ENCODE measurements around the gene AOPEP.

AOPEP gene

DNA sequence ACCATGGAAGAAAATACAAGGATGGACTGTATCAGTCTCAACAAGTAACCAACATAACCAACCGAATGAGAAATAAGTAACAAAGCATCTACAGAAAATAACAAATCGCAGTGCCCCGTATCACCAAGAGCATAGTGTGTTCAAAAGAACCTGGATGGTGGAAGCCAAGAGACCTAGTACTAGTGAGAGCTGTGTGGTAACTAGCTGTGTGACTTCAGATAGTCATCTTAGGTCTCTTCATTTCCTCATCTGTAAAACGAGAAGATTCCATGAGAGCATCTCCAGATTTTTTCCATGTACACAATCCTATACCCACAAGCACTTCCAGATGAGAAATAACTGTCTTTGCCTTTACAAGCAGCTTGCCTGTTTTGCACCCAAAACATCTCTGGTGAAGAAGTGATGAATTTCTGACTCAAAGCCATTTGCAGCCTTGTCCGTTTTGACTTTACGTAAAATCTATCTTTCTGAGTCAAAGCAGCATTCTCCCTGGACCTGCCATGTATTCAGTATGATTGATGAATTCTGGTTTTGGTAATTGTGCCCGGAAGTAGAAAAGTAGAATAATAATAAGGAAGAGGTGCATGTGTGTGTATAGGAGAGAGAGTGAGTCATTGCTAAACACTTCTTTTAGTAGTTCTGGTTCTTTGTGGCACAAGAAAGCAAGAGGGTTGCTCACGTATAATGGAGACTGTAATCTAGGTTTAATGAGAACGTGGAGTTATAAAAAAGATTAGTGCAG lies 41.0 kb downstream of the AOPEP start:
- DNase-seq = no peak

GRCh38 chr9:94768766-94769165 lies 42.3 kb downstream of the AOPEP start:
- no peak for DNase-seq

- no peak for DNase-seq
Observed at GRCh38 chr9:94770334-94770733, 43.8 kb downstream of the AOPEP start.

- no peak for DNase-seq
Observed at GRCh38 chr9:94771096-94771495, 44.6 kb downstream of the AOPEP start.

- peak; percentile 66 for DNase-seq
Observed at GRCh38 chr9:94772144-94772543, 45.6 kb downstream of the AOPEP start.

DNA sequence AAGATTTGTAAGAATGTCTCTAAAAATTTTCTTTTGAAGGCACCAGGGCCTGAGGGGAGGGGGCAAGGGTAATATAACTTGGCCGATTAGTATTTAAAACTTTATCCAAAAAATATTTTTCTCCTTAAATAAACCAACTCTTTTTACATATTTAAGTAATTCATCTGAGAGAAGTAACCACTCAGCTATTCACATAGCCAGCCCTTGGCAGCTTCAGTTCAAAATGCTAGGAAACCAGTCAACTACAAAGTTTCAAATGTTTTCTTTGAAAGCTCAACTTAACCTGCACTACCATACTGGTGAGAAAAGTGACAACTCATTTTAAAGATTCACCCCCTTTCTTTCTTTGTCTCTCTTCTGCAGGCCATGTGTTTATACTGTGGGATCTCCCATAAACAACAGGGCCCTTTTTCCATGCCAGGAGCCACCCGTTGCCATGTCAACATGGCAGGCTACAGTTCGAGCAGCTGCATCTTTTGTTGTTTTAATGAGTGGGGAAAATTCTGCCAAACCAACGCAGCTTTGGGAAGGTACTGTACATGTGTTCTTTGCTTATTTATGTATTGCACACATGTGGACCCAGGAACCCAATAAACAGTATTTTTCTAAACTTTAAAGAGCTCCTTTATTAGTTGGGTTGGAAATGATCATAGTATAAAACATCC lies 46.3 kb downstream of the AOPEP start:
- no peak for DNase-seq

DNA sequence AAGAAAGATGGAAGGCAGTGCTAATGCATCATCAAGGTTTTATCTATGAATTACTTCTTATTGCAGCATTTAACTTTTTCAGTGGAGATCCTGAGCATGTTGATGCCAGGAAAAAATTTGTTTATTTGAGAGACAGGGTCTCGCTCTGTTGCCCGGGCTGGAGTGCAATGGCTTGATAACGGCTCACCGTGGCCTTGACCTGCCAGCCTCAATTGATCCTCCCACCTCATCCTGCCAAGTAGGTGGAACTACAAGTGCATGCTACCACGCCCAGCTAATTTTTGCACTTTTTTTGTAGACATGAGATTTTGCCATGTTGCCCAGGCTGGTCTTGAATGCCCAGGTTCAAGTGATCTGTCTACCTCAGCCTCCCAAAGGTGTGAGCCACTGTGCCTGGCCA lies 47.2 kb downstream of the AOPEP start:
- peak; percentile 14 for DNase-seq

- DNase-seq = no peak
Observed at GRCh38 chr9:94778013-94778412, 51.5 kb downstream of the AOPEP start.

GRCh38 chr9:94779031-94779430 lies 52.5 kb downstream of the AOPEP start:
- peak; percentile 94 for DNase-seq

DNA sequence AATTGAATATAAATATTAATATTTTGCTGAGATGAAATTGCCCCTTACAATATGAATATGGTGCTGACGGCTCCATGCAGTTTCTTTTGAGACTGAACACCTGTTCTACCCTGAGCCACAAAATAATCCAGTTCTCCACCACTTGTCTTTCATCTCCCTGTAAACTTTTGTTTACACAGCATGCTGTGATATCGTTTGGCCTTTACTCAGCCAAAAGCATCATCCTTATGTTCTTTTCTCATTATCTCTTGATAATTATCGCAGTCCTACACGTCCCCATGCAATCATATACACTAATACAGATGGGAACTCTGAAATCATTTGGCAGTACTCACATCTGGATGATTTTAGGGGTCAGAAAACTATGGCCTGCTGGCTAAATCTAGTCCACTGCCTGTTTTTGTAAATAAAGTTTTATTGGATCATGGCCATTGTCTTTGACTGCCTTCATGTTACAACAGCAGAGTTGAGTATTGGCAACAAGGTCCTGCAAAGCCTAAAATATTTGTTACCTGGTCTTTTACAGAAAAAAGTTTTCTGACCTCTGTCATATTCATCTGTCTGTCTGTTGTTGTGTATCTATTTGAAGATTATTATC lies 53.3 kb downstream of the AOPEP start:
- DNase-seq = peak; percentile 8

DNA sequence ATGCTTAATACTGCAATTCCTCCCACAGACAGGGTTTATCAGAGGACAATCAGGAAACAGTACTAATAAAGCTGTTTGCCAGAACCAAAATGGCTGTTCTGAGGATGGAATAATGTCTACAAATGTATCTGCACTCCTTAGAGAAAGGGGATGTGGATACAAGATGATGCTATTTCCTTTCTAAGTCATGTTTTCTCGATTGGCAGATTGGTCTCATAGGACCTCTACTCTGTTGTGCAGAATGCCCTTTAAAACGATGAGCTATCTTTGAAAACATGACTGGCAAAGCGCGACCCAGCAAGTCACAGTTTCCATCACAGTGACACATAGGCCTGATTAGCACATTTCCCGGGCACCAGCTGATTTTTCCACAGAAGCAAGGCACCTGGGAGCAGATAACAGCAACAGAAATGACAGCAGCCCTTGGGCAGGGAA lies 54.0 kb downstream of the AOPEP start:
- DNase-seq = peak; percentile 85

GRCh38 chr9:94782355-94783101 lies 56.0 kb downstream of the AOPEP start:
- no peak for DNase-seq

GRCh38 chr9:94783102-94783682 lies 56.7 kb downstream of the AOPEP start:
- peak; percentile 70 for DNase-seq

DNA sequence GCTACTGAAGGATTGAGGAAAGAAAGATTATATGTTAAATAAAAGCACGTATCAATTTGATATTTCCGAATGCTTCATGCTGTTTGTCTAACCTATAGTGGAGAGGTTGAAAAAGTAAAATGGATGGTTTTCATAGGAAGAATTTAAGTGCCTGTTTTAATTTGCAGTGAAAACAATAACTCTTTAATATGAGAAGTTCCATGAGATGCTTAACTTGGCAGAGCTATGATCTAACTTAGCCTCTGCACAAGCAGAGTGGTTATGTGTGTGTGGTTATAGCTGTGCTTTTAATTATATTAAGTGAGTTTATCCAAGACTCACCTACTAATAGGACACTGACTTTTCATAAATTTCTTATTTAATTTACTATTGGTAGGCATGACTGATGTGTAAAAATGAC lies 57.4 kb downstream of the AOPEP start:
- no peak for DNase-seq

- DNase-seq = no peak
Observed at GRCh38 chr9:94785215-94786169, 59.0 kb downstream of the AOPEP start.

GRCh38 chr9:94786586-94786985 lies 60.1 kb downstream of the AOPEP start:
- DNase-seq = no peak

DNA sequence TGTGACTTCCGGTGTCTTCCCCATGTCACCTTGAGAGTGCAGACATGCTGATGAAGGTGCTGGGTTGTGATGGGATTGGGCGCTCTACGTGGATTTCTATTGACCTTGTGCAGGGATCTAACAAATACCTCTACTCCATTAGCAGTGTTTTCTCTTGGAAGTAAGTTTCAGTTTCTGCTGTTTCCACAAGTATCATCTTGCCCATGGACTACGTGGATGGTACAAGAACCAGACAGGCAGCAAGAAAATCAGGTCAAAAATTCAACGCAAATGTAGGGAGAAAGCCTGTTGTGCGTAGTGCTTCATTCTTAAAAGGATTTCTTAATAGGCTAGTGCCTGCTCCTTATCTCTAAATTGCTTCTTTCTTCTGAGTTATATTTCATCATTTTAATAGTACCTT lies 60.8 kb downstream of the AOPEP start:
- DNase-seq = no peak

DNA sequence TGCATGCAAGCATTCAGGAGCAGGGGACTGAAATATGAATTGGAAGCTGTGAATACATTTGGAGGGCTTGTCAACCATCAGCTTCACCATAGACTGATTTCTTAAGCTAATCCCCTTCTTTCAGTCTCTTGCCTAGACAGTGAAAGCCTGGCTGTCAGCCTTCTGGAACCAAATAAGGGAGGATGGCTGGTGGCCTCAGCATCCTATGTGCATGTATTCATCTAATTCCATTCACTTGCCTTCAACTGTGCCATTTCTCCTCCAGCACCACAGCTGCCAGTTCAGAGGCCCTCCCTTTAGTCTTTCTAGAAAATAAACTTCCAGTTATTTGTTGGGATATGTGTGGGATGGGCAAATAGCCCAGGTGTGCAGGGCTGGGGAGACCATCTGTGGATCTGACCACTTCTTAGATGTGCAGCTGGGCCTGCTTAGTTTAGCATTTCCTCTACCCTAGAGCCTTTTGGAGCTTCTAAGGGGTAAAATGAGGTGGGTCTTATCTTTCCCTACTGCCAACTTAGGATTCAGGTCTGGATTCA lies 62.1 kb downstream of the AOPEP start:
- no peak for DNase-seq

GRCh38 chr9:94791435-94791834 lies 64.9 kb downstream of the AOPEP start:
- DNase-seq = no peak

DNA sequence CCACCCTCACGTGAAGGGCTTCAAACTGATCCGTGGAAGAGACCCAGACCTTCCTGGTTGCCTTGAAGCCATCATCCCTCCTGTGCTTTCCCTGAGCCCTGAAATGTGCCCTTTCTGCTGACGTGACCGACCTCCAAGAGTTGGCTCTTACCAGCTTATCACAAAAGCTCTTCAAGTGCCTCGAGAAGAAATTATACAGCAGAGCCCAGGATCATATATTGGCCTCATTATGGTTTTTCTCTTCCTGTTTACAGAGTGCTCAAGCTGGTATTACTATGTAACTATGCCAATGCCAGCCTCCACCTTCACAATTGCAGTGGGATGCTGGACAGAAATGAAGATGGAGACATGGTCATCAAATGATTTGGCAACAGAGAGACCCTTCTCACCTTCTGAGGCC lies 66.0 kb downstream of the AOPEP start:
- no peak for DNase-seq

GRCh38 chr9:94794476-94795167 lies 68.1 kb downstream of the AOPEP start:
- DNase-seq = no peak

Data from hematopoietic multipotent progenitor cell treated with erythropoietin and hydrocortisone succinate and interleukin-3 and kit ligand, for 8 days (in vitro differentiated cells).